ENCODE data around the gene FAM78B.

The FAM78B gene

GRCh38 chr1:166159656-166160055, 7.1 kb downstream of the FAM78B start:
- no peak for DNase-seq

DNA sequence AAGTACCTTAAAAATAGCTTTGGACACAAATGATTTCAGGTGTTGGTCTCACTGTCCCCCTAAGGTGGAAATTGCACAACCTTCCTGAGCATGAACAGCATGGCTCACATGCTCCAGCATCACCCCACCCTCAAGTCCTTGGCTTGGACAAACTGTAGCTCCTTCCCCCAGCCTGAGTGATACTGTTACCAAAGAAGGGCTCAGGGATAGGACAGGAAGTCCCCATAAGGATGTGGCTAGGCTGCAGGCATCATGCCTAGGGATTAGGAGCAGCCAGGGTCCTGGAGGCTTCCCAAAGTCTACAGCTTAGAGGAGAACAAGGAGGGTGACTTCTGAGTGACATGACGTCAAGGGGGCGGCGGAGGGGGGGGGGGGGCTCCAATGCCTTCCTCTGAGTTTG, 10.1 kb downstream of the FAM78B start:
- no peak for DNase-seq

DNA sequence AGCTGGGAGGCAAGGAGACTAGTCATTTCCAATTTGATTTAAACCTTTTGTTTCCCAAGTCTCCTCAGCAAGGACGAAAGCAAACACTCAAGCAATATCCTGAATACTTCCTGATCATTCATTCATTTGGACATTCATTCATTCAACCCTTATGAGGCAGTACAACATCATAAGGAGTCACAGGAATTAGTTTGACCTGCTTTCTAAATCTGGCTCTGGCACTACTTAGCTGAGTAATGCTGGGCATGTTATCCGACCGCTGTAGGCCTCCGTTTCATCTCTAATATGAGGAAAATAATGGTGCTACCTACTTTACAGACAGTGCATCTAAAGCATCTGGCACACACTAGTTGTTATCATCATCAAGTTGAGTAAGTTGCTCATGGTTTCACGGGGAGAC, 11.7 kb downstream of the FAM78B start:
- no peak for DNase-seq

GRCh38 chr1:166153525-166154314, 13.1 kb downstream of the FAM78B start:
- DNase-seq: no peak

DNA sequence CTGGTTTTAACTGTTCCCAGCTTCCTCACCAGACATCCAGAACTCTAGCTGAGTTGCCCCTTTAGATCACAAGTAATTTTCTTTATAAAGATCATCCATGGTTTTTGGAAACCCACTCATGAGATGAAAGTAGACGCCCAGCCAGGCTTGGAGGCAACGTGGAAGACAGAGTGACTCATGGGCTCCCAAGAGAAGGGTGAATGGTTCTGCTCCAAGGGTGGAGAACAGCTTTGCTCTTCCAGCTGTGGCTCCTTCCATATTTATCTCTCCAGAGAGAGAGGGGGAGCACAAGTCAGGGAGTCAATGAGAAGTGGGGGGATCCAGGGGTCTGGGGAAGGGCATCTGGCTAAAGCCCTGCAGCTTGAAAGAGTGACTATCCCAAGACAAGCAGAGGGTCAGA, 13.8 kb downstream of the FAM78B start:
- no peak for DNase-seq

- DNase-seq: no peak
These were observed 15.0 kb downstream of the FAM78B start for GRCh38 chr1:166151804-166152203.

DNA sequence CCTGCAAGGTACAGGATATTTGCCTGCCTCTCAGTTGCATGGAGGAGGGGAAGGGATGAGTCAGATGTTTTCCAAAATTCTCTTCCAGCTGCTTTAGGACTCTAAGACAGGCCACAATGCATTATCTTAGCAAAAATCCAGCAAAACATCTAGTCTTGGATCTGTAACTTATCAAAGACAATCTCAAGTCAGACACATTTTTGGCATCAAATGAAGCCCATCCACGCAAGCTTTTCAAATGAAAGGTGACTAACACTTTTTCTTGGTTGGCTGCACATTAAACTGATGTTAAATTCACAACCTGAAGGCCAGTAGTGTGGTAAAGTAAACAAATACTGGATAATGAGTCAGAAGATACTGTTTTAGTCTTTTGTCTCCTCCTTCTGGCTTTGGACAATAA, 21.3 kb downstream of the FAM78B start:
- no peak for DNase-seq

DNA sequence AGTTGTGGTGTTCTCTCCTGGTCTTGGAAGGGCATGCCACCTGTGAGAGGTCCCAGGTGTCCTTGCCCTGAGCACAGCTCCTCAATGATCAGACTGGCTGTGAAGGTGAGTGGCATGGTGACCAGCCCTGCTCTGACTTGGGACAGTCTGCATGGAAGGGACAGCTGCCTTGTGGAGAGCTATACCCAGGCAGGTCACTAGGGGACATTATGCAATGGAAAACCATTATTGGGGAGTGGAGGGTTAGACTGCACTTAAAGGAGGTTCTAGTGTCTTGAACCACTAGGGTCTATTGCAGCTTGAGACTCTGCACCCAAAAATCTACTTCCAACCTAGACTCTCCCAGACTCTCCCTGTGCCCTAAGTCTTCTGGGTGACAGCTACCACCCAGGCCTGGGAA, 24.8 kb downstream of the FAM78B start:
- DNase-seq: no peak

DNA sequence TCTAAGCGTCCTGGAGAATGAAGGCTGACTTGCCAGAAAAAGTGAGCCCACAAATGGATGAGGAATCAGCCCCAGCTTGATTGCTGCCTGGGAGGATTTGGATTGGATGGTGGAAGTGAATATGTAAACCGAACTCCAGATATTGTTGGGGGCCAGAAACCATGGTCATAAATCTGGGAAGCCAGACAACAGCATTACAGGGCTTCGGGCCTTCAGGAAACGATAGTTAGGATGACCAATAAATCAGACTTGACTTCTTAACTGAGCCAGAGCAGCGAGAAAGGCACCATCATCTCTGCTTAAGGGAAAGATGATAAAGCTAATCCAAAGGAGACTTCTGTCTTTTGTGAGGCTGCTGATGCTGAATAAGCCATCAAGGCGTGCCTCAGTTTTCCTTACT, 26.6 kb downstream of the FAM78B start:
- no peak for DNase-seq

DNA sequence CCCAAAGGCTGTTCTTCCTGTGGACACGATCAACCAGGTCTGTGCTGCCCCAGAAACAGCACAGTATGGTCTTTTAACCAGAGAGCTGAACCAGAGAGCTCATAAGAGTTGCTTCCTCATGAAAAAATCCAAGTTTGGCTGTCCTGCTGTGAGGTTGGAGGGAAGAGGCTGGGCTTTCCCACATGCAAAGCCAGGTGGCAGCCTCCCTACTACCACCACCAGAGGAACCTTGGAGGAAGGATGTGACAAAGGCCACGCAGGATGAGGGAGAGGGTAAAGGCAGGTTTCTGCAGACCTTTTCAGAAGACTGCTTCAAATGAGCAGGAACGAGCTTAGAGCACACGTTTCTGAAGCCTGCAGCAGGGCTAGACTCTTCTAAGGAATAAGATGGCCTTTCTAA, 27.1 kb downstream of the FAM78B start:
- DNase-seq: no peak

DNA sequence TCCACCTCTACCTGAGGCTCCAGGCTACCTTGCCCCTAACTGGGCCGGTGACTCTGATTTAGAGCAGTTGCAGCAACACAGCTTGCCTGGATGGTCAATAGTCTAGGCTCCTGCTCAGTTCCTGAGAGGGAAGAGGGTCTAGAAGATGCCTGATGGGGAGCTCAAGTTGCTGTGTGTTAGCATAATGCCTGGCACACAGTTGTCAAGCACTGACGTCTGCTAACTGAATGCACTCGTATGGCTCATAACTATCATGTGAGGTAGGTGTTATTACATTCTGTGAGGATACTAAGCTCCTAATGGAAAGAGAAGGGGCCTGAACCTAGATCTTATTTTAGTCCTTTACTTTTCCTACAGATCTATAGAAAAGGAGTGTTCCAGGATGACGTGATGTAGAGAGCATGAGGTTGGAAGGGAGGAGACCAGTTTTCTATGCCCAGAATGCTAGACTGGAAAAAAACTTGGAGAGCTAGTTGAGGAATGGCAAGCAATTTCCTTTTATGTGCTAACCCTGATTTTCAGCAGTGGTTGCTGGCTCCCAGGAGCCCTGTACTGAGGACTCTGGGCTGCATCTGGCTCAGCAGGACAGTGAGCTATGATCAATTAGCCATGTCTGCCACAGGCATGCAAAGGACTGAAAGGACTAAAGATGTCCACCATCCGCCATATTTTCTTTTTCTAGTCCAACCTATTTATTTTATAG, 30.0 kb downstream of the FAM78B start:
- no peak for DNase-seq

GRCh38 chr1:166136222-166136621, 30.6 kb downstream of the FAM78B start:
- no peak for DNase-seq

DNA sequence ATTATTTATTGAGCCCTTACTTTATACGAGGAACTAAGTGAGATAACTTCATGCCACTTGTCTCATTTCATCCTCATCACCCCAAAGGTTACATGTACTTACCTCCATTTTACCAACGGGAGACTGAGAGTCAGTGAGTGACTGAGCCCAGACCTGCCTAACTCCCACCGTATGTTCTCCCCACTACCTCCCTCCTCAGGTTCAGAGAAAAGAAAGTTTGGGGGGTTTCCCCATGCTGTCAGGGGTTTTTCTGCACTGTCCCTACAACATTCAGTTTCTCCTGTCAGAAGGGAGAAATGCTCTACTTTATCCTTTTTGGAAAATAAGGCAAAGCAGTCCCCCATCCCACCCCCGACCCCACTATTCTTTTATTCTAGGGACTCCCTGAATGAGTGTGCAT, 32.9 kb downstream of the FAM78B start:
- no peak for DNase-seq

DNA sequence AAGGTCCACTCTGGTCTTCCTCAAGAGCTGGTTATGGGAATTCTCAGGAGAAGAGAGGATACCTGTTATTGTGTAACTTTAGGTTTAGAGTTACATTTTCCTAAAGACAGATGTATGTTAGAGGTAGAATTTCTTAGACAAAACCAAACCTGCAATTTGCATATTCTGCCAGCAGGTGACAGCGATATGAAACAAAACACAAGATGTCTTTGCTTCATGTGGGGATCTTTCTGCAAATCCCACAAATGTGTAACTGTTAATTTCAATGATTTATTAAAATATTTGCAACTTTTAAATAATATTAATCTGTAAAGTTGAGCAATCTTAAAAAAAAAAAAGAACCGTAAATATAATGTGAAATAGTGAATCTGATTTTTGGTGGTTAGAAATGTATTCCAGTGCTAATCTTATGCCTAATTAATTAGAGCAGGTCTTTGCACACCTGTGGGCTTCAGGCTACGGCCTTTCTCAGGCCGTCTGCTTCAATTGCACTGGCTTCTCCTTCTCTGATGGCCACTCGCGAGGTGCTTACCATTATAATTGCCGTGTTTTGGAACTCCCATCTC, 33.4 kb downstream of the FAM78B start:
- no peak for DNase-seq

DNA sequence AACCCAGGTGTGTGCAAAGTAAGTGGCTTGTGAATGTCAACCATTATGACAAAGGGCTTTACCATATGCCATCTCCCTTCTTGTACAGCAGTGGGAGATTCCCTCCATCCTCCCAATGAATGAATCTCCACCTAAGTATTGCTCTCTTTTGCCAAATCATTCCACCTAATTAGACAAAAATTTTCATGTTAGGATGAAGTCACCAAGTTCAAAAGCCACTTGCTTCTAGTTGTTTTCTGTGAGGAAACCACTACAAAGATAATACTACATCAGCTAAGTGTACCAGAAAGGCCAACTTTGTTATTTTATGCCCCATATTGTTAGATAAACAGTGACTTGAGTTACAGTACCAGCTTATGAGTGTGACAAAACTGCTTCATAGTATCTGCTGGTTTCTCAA, 34.3 kb downstream of the FAM78B start:
- DNase-seq: no peak

DNA sequence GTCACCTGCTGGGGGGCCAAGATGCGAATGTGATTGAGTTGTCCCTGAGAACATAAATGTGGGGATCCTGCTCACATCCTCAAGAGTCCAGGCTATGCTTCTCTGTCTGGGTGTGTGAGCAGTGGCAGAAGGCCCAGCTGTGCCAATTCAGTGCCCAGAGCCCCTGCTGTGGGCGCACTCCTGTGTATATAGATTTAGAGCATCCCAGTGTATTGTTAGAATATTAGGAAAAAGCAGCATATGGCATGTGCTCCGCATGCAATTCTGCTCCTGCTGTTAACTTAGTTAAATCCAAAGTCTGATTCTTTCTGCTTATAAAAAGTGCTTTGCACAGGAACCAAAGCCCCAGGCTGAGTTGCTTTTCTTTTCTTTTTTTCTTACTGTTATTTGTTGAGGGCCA, 37.8 kb downstream of the FAM78B start:
- DNase-seq: no peak

DNA sequence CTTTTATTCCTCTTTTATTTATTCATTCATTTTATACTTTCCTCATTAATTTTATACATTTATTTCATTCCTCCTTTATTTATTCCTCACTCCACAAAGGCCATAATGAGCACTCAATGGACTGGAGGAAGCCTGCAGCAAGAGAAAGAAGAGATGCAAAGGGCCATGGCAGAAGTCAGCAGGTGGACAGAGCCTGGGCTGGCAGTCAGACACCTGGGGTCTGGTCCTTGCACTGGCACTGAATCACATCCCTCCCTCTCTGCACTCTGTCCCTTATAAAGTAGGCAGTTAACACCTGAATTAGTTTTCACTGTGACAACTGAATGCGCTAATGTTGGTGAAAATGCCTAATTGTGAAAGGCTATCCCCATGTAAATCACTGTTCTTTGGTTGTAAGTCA, 38.6 kb downstream of the FAM78B start:
- DNase-seq: no peak

DNA sequence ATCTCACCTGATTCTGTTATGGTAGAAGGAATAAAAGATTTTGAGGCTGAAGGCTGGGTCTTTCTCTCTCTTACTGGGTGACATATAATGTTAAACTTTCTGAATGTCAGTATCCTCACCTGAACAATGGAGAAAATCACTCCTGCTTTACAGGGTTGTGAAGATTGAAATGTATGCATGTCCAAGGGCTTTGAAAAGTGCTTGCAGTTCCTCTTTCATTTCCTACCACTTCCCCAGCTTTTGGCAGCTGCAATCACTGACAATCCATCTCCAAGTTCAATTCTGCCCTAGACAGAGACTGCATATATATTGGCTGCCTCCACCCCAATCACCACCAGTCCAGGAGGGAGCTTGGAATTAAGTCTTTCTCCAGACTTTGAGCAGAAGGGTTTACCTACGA, 39.8 kb downstream of the FAM78B start:
- no peak for DNase-seq

- DNase-seq: no peak
These were observed 43.8 kb downstream of the FAM78B start for GRCh38 chr1:166122873-166123466.

GRCh38 chr1:166121010-166121409, 45.8 kb downstream of the FAM78B start:
- DNase-seq: no peak

DNA sequence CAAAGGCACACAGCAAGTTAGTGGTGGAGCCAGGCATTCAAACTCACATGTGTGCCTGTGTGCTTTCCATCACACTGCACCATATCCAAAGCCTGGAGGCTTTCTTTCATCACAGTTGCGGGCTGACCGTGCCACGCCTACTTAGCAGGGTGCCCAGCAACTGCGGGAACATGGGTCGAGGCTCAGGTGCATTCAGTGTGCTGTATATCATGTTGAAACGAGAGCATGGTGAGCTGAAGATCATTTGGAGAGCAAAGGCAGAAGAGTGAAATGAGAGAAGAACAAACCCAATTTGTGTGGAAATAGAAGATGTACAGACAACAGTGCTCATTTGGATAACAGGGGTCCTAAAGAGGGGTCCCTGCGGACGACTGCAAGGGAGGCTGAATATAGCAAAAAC, 46.5 kb downstream of the FAM78B start:
- DNase-seq: no peak

DNA sequence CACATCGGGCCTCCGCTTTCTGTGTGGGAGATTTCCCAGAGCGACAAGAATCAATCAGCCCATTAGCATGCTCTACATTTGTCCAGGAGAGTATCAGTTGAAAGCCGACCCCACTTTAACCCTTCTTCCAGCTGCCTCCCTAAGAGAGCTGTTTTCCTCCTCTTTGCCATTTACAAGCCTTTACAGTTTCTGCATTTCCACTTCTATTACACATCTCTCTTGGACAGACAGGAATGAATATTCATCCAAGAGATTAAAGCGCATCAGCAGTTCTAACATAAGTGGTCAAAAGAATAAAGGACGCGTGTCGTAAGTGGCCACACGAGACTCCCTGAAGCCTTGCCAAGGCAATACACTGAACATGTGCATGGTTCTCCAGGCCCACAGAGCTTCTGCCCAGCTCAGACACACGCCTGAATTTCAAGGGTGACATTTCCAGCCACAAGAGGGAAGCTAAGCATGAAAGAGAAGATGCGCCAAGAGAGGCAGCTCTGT, 47.3 kb downstream of the FAM78B start:
- DNase-seq: no peak

GRCh38 chr1:166117776-166118175, 49.0 kb downstream of the FAM78B start:
- no peak for DNase-seq

GRCh38 chr1:166116026-166116425, 50.8 kb downstream of the FAM78B start:
- DNase-seq: no peak

All from NCI-H1436 treated with DMSO at 0.1 percent for 48 hours (cell line).